Measurements from ENCODE around the gene ST6GALNAC1. TPM values are rescaled to one million over a fixed set of nuclear protein-coding genes. Genes with fewer than 3 reads are reported as not detected.

ST6GALNAC1 gene
- total and polyA plus RNA-seq, 2 of the 8 experiments (the other 6 are each of a cell fraction or from before 2014, with no cell fraction given): not detected

DNA sequence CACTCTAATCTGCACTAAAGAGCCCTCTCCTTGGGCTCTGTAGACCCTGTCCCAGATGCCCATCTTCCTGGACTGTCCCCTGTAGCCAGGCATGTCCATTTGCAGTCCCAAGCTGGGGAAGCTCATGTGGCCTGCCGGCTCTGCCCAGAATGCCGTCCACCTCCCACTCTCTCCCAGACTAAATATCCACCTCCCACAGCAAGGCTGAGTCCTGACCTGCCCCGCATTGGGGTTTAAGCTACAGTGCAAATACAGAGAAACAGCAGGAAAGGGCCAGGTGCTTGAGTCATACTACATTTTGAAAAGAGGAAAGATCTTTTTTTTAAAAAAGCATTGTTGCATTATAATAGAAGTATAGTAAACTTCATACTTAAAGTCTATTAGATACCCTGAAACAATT, 60.9 kb downstream of the ST6GALNAC1 start:
- Histone ChIP-seq H3K9me3 (ENCODE audit: insufficient read depth in 2 of 2, low read depth in 1 of 2, low read length in 1 of 2) (no peaks in the 10 kb centered on the region), H3K79me1 (ENCODE audit: low read depth, low read length) (no peaks in the 10 kb centered on the region), H2AK5ac (ENCODE audit: low read depth, low read length) (no peak overlapping the region), H2BK5ac (ENCODE audit: low read depth, low read length) (no peak overlapping the region), H3K4me3 (ENCODE audit: extremely low read depth in 1 of 4, insufficient read depth in 2 of 4, low read depth in 3 of 4, low read length in 4 of 4) (no peak overlapping the region), H3K14ac (ENCODE audit: insufficient read length) (no peak overlapping the region), H3K27me3 (replicated peaks in 1 of 4; ENCODE audit: control insufficient read depth in 3 of 4, extremely low read depth in 1 of 4, insufficient read depth in 3 of 4, low read length in 3 of 4) (peaks cover 33 to 72% (median 60%) of the 10 kb centered on the region in 4 experiments), H4K5ac (ENCODE audit: insufficient read length, low read depth, low read length) (no peak overlapping the region), H3K9ac (replicated peaks in 1 of 4; ENCODE audit: extremely low read depth in 1 of 4, low read depth in 3 of 4, low read length in 3 of 4) (no peak overlapping the region), H4K8ac (ENCODE audit: extremely low read depth, insufficient read depth, low read length) (no peak overlapping the region), H3K4me2 (ENCODE audit: insufficient read depth in 1 of 2, low read depth in 2 of 2, low read length in 2 of 2) (no peak overlapping the region), H3K27ac (ENCODE audit: low read depth, low read length) (no peak overlapping the region), H3K36me3 (ENCODE audit: control insufficient read depth in 2 of 4, insufficient read depth in 4 of 4, low read length in 3 of 4) (peaks cover 0 to 9% (median 0%) of the 10 kb centered on the region in 4 experiments; a peak in 1 of 8 replicates), H3K4ac (replicated peaks; ENCODE audit: insufficient read length, low read depth, low read length) (no peak overlapping the region), H3K18ac (ENCODE audit: extremely low read depth, low read length) (no peak overlapping the region), H3K56ac (replicated peaks; ENCODE audit: insufficient read length, low read depth, low read length) (no peak overlapping the region), H2BK20ac (ENCODE audit: low read length) (no peak overlapping the region), H4K20me1 (replicated peaks in 1 of 2; ENCODE audit: control insufficient read depth in 1 of 2, insufficient read depth in 2 of 2, low read length in 2 of 2) (peaks cover 0 to 2% of the 10 kb centered on the region in 2 experiments), H3K79me2 (ENCODE audit: control insufficient read depth in 1 of 2, insufficient read depth in 2 of 2, low read length in 2 of 2) (no peaks in the 10 kb centered on the region), H2AFZ (ENCODE audit: low read length) (no peak overlapping the region), H3K4me1 (replicated peaks in 1 of 4; ENCODE audit: control insufficient read depth in 3 of 4, insufficient read depth in 4 of 4, low read length in 3 of 4) (peaks cover 0 to 25% (median 11%) of the 10 kb centered on the region in 4 experiments; a peak in 6 of 7 replicates), H4K91ac (replicated peaks; ENCODE audit: insufficient read length, low read length) (no peak overlapping the region), H3K23me2 (ENCODE audit: low read depth, low read length) (peaks cover 13% of the 10 kb centered on the region), H3K23ac (ENCODE audit: insufficient read length) (no peak overlapping the region), H2BK15ac (ENCODE audit: low read length) (no peak overlapping the region), H2BK12ac (ENCODE audit: low read depth, low read length) (no peak overlapping the region), H2BK120ac (replicated peaks; ENCODE audit: low read depth, low read length) (no peak overlapping the region)
- TF ChIP-seq, protein P1, sequence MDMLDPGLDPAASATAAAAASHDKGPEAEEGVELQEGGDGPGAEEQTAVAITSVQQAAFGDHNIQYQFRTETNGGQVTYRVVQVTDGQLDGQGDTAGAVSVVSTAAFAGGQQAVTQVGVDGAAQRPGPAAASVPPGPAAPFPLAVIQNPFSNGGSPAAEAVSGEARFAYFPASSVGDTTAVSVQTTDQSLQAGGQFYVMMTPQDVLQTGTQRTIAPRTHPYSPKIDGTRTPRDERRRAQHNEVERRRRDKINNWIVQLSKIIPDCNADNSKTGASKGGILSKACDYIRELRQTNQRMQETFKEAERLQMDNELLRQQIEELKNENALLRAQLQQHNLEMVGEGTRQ (IDR thresholded peaks at IDR 0.05; ENCODE audit: low read length): no peak
- TF ChIP-seq KDM4A (IDR thresholded peaks at IDR 0.05; ENCODE audit: low read depth, low read length, severe bottlenecking): no peak
- no peak for TF ChIP-seq SP2 (IDR thresholded peaks at IDR 0.05; ENCODE audit: low read length)
- TF ChIP-seq CHD1 (IDR thresholded peaks at IDR 0.05; ENCODE audit: low read depth, low read length): no peak
- ChIA-PET CTCF (ENCODE audit: partially characterized antibody) (interaction anchor here (0.5 to 3.5 kb wide), 6 partner anchors 11 to 99 kb away, joined by 3 to 10 read pairs (median 4); no protein-coding TSS in a partner anchor), POLR2A (ENCODE audit: partially characterized antibody) (interaction anchor here (1.3 to 2.5 kb wide), 2 partner anchors 15 to 25 kb away, joined by 6 to 7 read pairs; no protein-coding TSS in a partner anchor)
- WGBS, 2 experiments (ENCODE audit: extremely low coverage in 1 of 2, insufficient coverage in 1 of 2, insufficient read length in 1 of 2, insufficient replicate concordance in 2 of 2, low coverage in 1 of 2, low lambda C conversion rate in 2 of 2, missing lambda C conversion rate in 1 of 2): 30% methylated on average over 3 of the region's 3 CpGs; no CpG with 5 or more reads in 1 of the 2 experiments
- no peak for FAIRE-seq
- DNase-seq (ENCODE audit: low read depth in 1 of 2, low spot score in 2 of 2): no peak
